ENCODE results near the gene SHE. TPM values are rescaled to one million over a fixed set of nuclear protein-coding genes. Genes with fewer than 3 reads are reported as not detected.

The SHE gene
- total RNA-seq, 3 donors from 2014 or later (not counting 1 experiment from before 2014, with no cell fraction given): 0.10 to 0.14 TPM; not detected in 1

DNA sequence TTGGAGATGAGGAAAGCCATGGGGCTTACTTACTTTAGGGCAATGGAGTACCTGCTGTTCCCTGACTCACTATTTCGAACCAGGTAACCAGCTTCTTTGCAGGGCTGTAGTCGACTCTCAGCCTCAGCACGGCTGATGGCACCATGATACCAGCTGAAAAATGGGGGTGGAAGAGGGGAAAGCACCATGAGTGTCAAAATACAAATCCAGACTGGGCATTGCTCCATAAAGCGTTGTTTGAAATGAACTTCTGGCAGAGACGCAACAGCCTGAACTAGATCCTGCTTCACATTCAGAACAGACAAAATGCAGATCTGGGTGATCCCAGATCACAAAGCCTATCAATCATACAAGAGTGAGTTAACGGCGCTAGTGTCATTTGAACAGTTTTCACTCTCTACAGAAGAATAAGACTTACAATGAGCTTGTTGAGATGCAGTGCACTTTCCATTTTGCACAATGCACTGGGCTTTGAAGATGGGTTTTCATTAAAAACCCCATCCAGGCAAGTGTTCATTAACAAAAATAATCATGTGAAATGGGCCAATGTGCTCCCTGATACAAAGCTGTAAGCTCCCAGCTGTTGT is 16.2 kb downstream of the SHE start:
- Mint-ChIP-seq H3K36me3 (no peaks in the 10 kb centered on the region), H3K9me3 (no peaks in the 10 kb centered on the region), H3K4me3 (no peak overlapping the region), H3K27me3 (ENCODE audit: low read depth in 2 of 2) (no peaks in the 10 kb centered on the region), H3K4me1 (peaks cover 0 to 5% of the 10 kb centered on the region in 2 donors), H3K27ac (no peak overlapping the region)
- Histone ChIP-seq H3K36me3 (ENCODE audit: control insufficient read depth, insufficient read depth, low read length) (no peaks in the 10 kb centered on the region), H3K4me3 (ENCODE audit: low read length) (no peak overlapping the region), H3K4me1 (ENCODE audit: control insufficient read depth, insufficient read depth, low read length) (no peaks in the 10 kb centered on the region), H3K27ac (ENCODE audit: low read length) (no peak overlapping the region), H3K9me3 (ENCODE audit: control insufficient read depth, insufficient read depth, low read length) (no peaks in the 10 kb centered on the region), H3K27me3 (ENCODE audit: control insufficient read depth, insufficient read depth, low read length) (no peaks in the 10 kb centered on the region)
- no peak for ATAC-seq
- intact Hi-C loops (cut with micrococcal nuclease): no loop called here
- DNase-seq: no peak
- WGBS (ENCODE audit: insufficient coverage): 92% methylated on average over 7 of the region's 7 CpGs
- TF ChIP-seq, protein P1, sequence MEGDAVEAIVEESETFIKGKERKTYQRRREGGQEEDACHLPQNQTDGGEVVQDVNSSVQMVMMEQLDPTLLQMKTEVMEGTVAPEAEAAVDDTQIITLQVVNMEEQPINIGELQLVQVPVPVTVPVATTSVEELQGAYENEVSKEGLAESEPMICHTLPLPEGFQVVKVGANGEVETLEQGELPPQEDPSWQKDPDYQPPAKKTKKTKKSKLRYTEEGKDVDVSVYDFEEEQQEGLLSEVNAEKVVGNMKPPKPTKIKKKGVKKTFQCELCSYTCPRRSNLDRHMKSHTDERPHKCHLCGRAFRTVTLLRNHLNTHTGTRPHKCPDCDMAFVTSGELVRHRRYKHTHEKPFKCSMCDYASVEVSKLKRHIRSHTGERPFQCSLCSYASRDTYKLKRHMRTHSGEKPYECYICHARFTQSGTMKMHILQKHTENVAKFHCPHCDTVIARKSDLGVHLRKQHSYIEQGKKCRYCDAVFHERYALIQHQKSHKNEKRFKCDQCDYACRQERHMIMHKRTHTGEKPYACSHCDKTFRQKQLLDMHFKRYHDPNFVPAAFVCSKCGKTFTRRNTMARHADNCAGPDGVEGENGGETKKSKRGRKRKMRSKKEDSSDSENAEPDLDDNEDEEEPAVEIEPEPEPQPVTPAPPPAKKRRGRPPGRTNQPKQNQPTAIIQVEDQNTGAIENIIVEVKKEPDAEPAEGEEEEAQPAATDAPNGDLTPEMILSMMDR (IDR thresholded peaks at IDR 0.05): no peak

DNA sequence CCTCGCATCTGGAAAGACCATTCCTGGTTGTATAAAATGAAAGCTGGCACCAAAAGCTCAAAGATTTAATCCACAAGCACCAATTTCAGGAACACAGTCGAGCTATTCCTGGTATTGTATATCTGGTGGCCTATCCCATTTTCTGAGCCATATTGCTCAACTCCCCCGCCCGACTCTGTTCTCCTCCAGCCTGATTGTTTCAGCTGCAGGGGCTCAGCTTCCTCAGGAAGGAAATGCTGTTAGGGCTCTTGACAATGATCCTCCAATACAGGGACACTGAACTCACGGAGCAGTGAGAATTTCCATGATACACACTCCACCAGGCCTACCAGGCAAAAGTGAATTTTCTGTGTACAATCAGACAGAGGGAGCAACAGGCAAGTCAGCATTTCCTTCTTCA is 17.1 kb downstream of the SHE start:
- no peak overlapping the region for H3K4me3 Mint-ChIP-seq
- Histone ChIP-seq H3K4me1 (ENCODE audit: control insufficient read depth, insufficient read depth, low read length) (no peaks in the 10 kb centered on the region), H3K4me3 (ENCODE audit: low read length) (no peak overlapping the region), H3K27ac (ENCODE audit: low read length) (no peak overlapping the region), H3K36me3 (ENCODE audit: control insufficient read depth, insufficient read depth, low read length) (no peaks in the 10 kb centered on the region), H3K9me3 (ENCODE audit: control insufficient read depth, insufficient read depth, low read length) (no peaks in the 10 kb centered on the region), H3K27me3 (ENCODE audit: control insufficient read depth, insufficient read depth, low read length) (no peaks in the 10 kb centered on the region)
- no peak for DNase-seq
- no peaks in the 10 kb centered on the region for H3K9me3 Mint-ChIP-seq
- H3K27ac Mint-ChIP-seq: no peak overlapping the region
- H3K27me3 Mint-ChIP-seq (ENCODE audit: low read depth in 2 of 2): no peaks in the 10 kb centered on the region
- peaks cover 0 to under 1% of the 10 kb centered on the region in 2 donors for H3K4me1 Mint-ChIP-seq
- 59% methylated on average over 4 of the region's 5 CpGs for WGBS (ENCODE audit: insufficient coverage)
- intact Hi-C loops (cut with micrococcal nuclease): no loop called here
- TF ChIP-seq, protein P1 (IDR thresholded peaks at IDR 0.05): no peak
- H3K36me3 Mint-ChIP-seq: no peaks in the 10 kb centered on the region
- ATAC-seq: no peak

DNA sequence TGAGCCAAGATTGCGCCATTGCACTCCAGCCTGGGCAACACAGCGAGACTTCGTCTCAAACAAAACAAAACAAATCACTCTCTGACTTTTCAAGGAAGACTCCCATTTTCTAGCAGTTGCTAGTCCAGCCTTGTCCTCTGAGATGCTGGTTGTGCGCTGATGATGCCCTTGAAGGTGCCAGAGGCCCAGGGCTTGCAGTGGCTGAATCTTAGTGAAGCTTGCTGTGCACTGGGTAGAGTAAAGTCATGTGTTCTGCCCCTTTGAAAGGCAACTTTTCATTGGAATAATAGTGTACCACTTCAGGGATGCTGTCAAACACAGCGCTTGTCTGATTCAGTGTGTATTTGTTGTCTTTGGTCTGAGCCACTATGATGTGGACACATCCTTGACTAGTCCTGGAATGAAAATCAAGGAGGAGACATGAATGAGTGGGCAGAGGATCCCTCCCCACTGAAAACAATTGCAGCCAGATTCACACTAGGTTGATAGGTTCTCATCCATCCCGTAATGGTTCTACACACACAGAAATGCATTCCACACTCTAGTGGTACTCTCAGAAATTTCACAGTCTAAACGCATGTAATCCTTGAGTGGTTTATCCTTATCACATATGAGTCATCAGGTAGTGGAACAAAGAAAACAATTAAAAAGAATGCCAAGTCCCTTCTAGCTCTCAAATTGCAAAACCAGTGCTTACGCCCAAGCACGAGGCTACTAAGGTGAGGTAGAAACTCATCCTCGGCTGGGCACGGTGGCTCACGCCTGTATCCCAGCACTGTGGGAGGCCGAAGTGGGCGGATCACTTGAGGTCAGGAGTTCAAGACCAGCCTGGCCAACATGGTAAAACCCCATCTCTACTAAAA is 18.0 kb downstream of the SHE start:
- H3K9me3 Mint-ChIP-seq: no peaks in the 10 kb centered on the region
- H3K4me1 ChIP-seq (ENCODE audit: control insufficient read depth, insufficient read depth, low read length): no peaks in the 10 kb centered on the region
- no peaks in the 10 kb centered on the region for H3K27me3 ChIP-seq (ENCODE audit: control insufficient read depth, insufficient read depth, low read length)
- H3K27me3 Mint-ChIP-seq (ENCODE audit: low read depth in 2 of 2): no peaks in the 10 kb centered on the region
- no peak overlapping the region for H3K4me3 Mint-ChIP-seq
- peaks cover 0 to 5% of the 10 kb centered on the region in 2 donors for H3K4me1 Mint-ChIP-seq
- no peak overlapping the region for H3K4me3 ChIP-seq (ENCODE audit: low read length)
- DNase-seq (no peak), ATAC-seq (no peak)
- no peaks in the 10 kb centered on the region for H3K36me3 ChIP-seq (ENCODE audit: control insufficient read depth, insufficient read depth, low read length)
- no peaks in the 10 kb centered on the region for H3K9me3 ChIP-seq (ENCODE audit: control insufficient read depth, insufficient read depth, low read length)
- H3K27ac ChIP-seq (ENCODE audit: low read length): no peak overlapping the region
- WGBS (ENCODE audit: insufficient coverage): 93% methylated on average over 14 of the region's 14 CpGs
- TF ChIP-seq, protein P1 (IDR thresholded peaks at IDR 0.05): no peak
- H3K27ac Mint-ChIP-seq: no peak overlapping the region
- intact Hi-C loops (cut with micrococcal nuclease): no loop called here
- no peaks in the 10 kb centered on the region for H3K36me3 Mint-ChIP-seq

Measured in natural killer cell (primary cell).